Adrenal gland (tissue), 19 donors: ENCODE results near the gene HJV. TPM values are rescaled to one million over a fixed set of nuclear protein-coding genes. Genes with fewer than 3 reads are reported as not detected.
A peak's percentile ranks its signal among the peaks of the same experiment; 100 is the strongest.
"Not testable (repeated sequence)": the region's sequence is repeated elsewhere in the genome, so short reads cannot be mapped to it uniquely, and the experiment has no call there.

Source experiments
- DNase-seq, 7 donors: peaks; one replicate each; pipeline ENCODE4 v3.0.0-alpha.2; 2019 to 2020
- H3K27ac ChIP-seq, 5 donors: fragments of 200-600 bp; sonication (generic) in 4 of 5; 1 replicate in 3 of 5; 2 replicates in 2 of 5; pipeline versions ENCODE4 v1.5.1 to v1.8.0; 2016 to 2020; ENCODE audit warnings: mild to moderate bottlenecking in 1 of 5
- H3K27me3 ChIP-seq: fragments of 200-600 bp; 2 replicates; pipeline ENCODE4 v1.8.0; 2021
- H3K36me3 ChIP-seq, 2 donors: fragments of 200-600 bp; replicated peaks in 1 of 2; 1 replicate in 1 of 2; 2 replicates in 1 of 2; pipeline versions ENCODE4 v1.5.1 to v1.8.0; 2018 to 2022
- H3K4me1 ChIP-seq, 2 donors: fragments of 200-600 bp; replicated peaks in 1 of 2; 1 replicate in 1 of 2; 2 replicates in 1 of 2; pipeline versions ENCODE4 v1.5.1 to v1.8.0; 2018 to 2021
- H3K4me3 ChIP-seq, 4 donors: fragments of 200-600 bp; sonication (generic) in 3 of 4; one replicate each; pipeline ENCODE4 v1.5.1; 2016 to 2018
- H3K9me3 ChIP-seq, 3 donors: fragments of 200-600 bp; sonication (generic) in 1 of 3; replicated peaks in 1 of 3; 1 replicate in 2 of 3; 2 replicates in 1 of 3; pipeline versions ENCODE4 v1.5.1 to v1.8.0; 2016 to 2021
- CTCF ChIP-seq, 6 experiments: fragments of 450-650 bp in 4 of 6; fragments of 200-600 bp in 2 of 6; sonication (generic) in 1 of 6; IDR thresholded peaks; 1 replicate in 5 of 6; 2 replicates in 1 of 6; pipeline versions ENCODE4 v1.5.1 to v1.8.0; 2016 to 2021; ENCODE audit warnings: antibody characterized with exemption in 6 of 6, mild to moderate bottlenecking in 2 of 6, moderate library complexity in 1 of 6
- POLR2A ChIP-seq, 2 donors: fragments of 450-650 bp; IDR thresholded peaks; one replicate each; pipeline ENCODE4 v1.6.1; 2017; ENCODE audit warnings: antibody characterized with exemption in 2 of 2, mild to moderate bottlenecking in 2 of 2, moderate library complexity in 1 of 2
- WGBS, 4 donors: extraction: QIAGEN DNeasy Blood & Tissue Kit in 2 of 4; methylation state at CpG; one replicate each; pipeline versions ENCODE4 v1.1.5 to v1.1.7; 2013 to 2017; 5-methylcytosine and 5-hydroxymethylcytosine counted together
- intact Hi-C, 2 donors: fragments of 100-400 bp; cut with DNase I; formaldehyde crosslinking; loops; one replicate each; pipeline versions ENCODE4 v1.14.1 to v1.15.0; 2022 to 2023
- long read RNA-seq, 10 donors: library from polyadenylated mRNA in 3 of 10; unstranded in 2 of 10; stranded (forward) in 1 of 10; transcript quantifications; one replicate each; pipeline ENCODE4 v2.0.0 and lab custom pipeline, GENCODE V29; 2021 to 2026
- polyA plus RNA-seq, 3 donors: library from polyadenylated mRNA; stranded (reverse); fragments of 200-250 nt in 2 of 3; fragments of 350-450 nt in 1 of 3; fragmentation: Illumina TruSeq in 1 of 3; extraction: RNeasy Lipid Tissue Mini Kit (QIAGEN cat#74804) in 1 of 3; gene quantifications; one replicate each; pipeline ENCODE4 v1.2.3, GENCODE V29; 2013 to 2014
- total RNA-seq, 9 donors: library from RNA; depleted of rRNA in 4 of 9; stranded (reverse); fragments of >200 nt in 4 of 9; fragments of 120-200 nt in 1 of 9; fragmentation: NEBNext Ultra II Directional in 1 of 9; extraction: Animal tissue kit (Norgen Biotek cat#: 25700) in 1 of 9; gene quantifications; one replicate each; pipeline versions ENCODE4 v1.1.0 to v1.2.4, GENCODE V29; 2013 to 2023
- donor health status: healthy with polysubstance abuse.
- donor health status: Bipolar disorder and iron deficiency.
- donor health status: DM: yes; HTN: yes; CAD: no.
- donor health status: DM: no; HTN: no; CAD: no.
- donor health status: DM: no; HTN: no; CAD: no.
- donor health status: DM: yes; HTN: yes; CAD: no.

The HJV gene
- total RNA-seq: 1 to 10 TPM in 1 of 9 donors, under 1 TPM in 5, not detected in 3; 0.11 to 1.7 (median 0.35) TPM
- polyA plus RNA-seq: under 1 TPM in 2 of 3 donors, not detected in 1; 0.07 to 0.11 TPM
- long read RNA-seq, donor 1: 0 reads
- long read RNA-seq, donor 2: 0 reads
- long read RNA-seq, donor 3, partial matches to known transcripts: 0 of 1 reads
- long read RNA-seq, donor 3, other reads (novel, unspliced or antisense): 0 of 1 reads
- long read RNA-seq, donor 4: 0 reads
- long read RNA-seq, donor 5: 0 reads
- long read RNA-seq, donor 6: 0 reads
- long read RNA-seq, donor 7, partial matches to known transcripts: 0 of 1 reads
- long read RNA-seq, donor 7, other reads (novel, unspliced or antisense): 0 of 1 reads
- long read RNA-seq, donor 8: 0 reads
- long read RNA-seq, donor 9: 0 reads
- long read RNA-seq, donor 10, partial matches to known transcripts: 0 of 1 reads
- long read RNA-seq, donor 10, other reads (novel, unspliced or antisense): 0 of 1 reads

DNA sequence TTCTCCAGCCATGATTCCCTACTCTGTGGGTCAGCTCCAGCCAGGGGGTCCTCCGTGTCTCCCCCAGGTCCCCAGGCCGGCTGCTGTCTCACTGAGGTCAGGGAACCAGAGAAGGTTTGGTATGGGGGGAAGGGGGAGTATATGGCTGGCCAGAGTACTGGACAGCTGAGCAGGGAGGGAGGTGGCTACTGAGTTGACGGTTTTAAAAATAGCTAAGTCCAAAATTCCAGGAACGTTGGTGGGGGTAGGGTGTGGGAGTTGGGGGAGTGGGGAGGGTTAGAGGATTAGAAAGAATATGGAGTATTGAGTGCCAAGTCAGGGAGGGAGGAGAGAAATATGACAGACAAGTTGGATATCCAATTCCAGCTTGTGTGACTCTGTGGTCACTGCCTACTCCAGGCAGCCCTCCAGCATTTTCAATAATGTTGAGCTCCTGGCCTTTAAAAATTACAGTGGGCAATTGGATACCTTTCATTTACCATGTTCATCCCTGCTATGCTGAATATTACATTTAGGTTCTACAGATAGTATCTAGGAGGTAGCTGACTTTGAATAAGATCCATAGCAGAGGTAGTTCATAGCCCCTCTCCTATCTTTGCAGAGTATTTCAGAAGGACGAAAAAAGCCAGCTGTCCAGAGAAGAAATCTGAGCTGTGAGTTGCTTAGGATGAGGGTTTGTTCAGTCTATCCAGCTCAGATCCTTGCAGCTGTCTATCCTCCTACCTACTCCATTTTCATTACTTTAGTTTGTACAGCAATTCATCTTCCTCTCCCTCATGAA lies at the start of gene HJV:
HJV (minus strand) TSS at position 114 of the 781 bp plus-strand sequence. CDS start 1,504 bp downstream, outside the sequence.
- TF ChIP-seq POLR2A (IDR thresholded peaks at IDR 0.05) (no peak), CTCF (IDR thresholded peaks at IDR 0.05) (no peak)
- no peaks in the 10 kb centered on the region for H3K4me1 ChIP-seq
- no peaks in the 10 kb centered on the region for H3K9me3 ChIP-seq
- no peak for DNase-seq
- no peak within 1 kb of the TSS for H3K27ac ChIP-seq
- no peak within 1 kb of the TSS for H3K4me3 ChIP-seq
- no peaks in the 10 kb centered on the region for H3K36me3 ChIP-seq
- 60 to 74% (median 62%) methylated on average over 5 of the region's 5 CpGs for WGBS, 4 donors
- intact Hi-C loops: no loop called here
- peaks cover 15% of the 10 kb centered on the region for H3K27me3 ChIP-seq

- H3K9me3 ChIP-seq, H3K4me1 ChIP-seq, H3K36me3 ChIP-seq, H3K4me3 ChIP-seq, H3K27me3 ChIP-seq, intact Hi-C loops, H3K27ac ChIP-seq, DNase-seq: not testable (repeated sequence)
- 73 to 86% (median 81%) methylated on average over 2 to 5 of the region's 5 CpGs for WGBS, 4 donors
Observed at GRCh38 chr1:146059148-146059547, 37.6 kb upstream of the HJV start.

DNA sequence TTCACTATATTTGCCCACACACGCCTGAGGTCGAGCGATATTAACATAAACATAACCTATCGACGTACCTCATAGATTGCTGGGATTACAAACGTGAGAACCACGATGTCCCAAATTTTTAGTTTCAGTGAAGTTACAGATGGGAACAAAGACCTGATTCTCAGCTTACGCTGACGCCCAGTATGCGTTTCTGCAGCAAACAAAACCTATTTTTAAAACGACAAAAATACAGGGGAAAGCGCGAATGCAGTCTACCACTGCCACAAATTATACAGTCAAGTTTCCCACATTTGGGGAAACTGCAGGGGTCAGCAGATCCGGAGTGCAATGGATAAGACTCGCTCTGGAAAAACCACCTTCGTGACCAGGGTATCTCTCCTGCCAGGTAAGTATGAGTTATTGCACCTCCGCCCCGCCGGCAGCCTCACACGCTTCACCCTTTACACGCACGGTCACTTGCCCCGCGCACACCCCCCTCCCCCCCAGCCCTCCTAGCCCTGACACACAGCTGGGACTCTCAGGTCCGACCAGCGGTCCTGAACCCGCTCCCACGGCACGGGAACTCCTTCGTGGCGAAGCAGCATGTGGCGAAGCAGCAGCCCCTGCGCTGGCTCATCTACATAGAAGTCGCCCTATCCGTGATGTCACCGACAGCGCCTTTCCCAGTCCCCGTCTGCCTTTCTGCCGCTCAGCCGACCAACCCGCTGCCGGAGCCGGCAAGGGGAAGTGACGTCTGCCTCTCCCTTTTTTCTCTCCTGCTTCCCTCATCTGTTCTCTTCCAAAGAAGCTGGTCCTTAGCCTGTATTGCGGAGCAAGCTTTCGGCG lies 30.5 kb upstream of the HJV start:
- peak; percentile 41 to 83 for TF ChIP-seq POLR2A (IDR thresholded peaks at IDR 0.05)
- Histone ChIP-seq H3K4me3 (peak overlapping the region in 2 of 4 donors; percentile 26 to 57), H3K27ac (peak overlapping the region in 3 of 5 donors; percentile 54 to 91 (median 71))
- H3K27me3 ChIP-seq, H3K36me3 ChIP-seq, H3K4me1 ChIP-seq, intact Hi-C loops, H3K9me3 ChIP-seq: not testable (repeated sequence)
- DNase-seq: peak; percentile 71 to 95 (median 88)
- WGBS, 4 donors: 2 to 3% (median 3%) methylated on average over 29 to 47 of the region's 47 CpGs

DNA sequence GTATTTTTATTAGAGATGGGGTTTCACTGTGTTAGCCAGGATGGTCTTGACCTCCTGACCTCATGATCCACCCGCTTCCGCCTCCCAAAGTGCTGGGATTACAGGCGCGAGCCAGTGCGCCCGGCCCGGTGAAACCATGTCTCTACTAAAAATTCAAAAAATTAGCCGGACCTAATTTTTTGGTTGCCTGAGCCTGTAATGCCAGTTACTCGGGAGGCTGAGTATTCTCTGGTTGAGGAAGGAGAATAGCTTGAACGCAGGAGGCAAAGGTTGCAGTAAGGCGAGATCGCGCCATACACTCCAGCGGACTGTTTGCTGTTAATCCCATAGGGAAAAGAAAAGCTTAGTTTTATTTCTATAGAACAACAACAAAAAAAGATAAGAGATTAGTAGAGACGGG lies 29.9 kb upstream of the HJV start:
- no peak for DNase-seq
- Histone ChIP-seq H3K4me3 (peak overlapping the region in 1 of 4 donors; percentile 57), H3K36me3 (no peaks in the 10 kb centered on the region), H3K27me3 (no peaks in the 10 kb centered on the region), H3K27ac (peak overlapping the region in 3 of 5 donors; percentile 54 to 91 (median 71)), H3K4me1 (no peaks in the 10 kb centered on the region), H3K9me3 (no peaks in the 10 kb centered on the region)
- 60 to 64% (median 62%) methylated on average over 15 of the region's 15 CpGs for WGBS, 4 donors
- intact Hi-C loops: no loop called here
- TF ChIP-seq POLR2A (IDR thresholded peaks at IDR 0.05): no peak
- TF ChIP-seq CTCF (IDR thresholded peaks at IDR 0.05): no peak

DNA sequence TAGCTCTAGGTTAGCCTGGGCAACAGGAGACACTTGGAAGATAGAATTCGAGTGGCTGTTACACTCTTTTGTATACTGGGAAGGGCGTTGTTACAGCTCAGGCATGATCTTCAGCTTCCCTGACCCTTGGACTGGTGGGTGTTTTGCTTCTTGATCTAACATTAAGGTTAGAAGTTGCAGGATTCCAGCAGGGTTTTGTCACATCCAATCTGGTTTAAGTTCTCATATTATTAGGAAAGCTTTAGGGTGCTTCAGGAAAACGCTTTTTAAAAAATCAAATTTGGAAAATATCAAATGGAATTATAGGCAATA lies 29.1 kb upstream of the HJV start:
- DNase-seq, H3K36me3 ChIP-seq, H3K4me3 ChIP-seq, H3K27ac ChIP-seq, H3K4me1 ChIP-seq, H3K27me3 ChIP-seq, H3K9me3 ChIP-seq, intact Hi-C loops: not testable (repeated sequence)
- 64 to 75% (median 69%) methylated on average over 3 of the region's 3 CpGs for WGBS, 4 donors

- H3K4me1 ChIP-seq, DNase-seq, H3K36me3 ChIP-seq, H3K9me3 ChIP-seq, H3K27ac ChIP-seq, H3K4me3 ChIP-seq, H3K27me3 ChIP-seq, intact Hi-C loops: not testable (repeated sequence)
- WGBS, 4 donors: 89 to 97% (median 95%) methylated on average over 5 to 12 of the region's 12 CpGs
Observed at GRCh38 chr1:146049866-146050651, 28.5 kb upstream of the HJV start.
